ENCODE measurements around the gene OR4F6. TPM values are rescaled to one million over a fixed set of nuclear protein-coding genes. Genes with fewer than 3 reads are reported as not detected.

The OR4F6 gene
- total and polyA plus RNA-seq, 9 of the 15 experiments (the other 6 are each of a cell fraction or from before 2014, with no cell fraction given), result not detected

DNA sequence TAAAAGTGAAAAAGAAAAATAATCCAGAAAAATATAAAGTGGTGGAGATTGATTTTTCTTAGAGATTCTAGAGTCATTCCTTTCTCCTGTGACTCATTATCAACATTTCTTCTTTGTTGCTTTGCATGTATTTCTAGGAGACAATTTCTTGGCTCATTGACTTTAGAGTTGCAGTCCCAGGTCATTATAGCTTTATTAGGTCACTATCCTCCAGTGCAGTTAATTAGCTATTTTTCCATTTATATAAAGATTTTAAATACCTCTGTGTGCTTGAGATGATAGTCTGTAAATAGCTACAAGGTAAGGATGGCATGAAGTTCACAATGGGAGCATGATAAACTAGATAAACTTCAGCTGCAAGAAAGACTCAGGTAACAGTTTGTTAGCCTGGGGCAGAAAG lies 8.6 kb downstream of the OR4F6 start, which contains the start of gene OR4F15 (continued):
- no peak for TF ChIP-seq ZNF23 (CRISPR knock-in tag; IDR thresholded peaks at IDR 0.05)
- TF ChIP-seq, protein P1, sequence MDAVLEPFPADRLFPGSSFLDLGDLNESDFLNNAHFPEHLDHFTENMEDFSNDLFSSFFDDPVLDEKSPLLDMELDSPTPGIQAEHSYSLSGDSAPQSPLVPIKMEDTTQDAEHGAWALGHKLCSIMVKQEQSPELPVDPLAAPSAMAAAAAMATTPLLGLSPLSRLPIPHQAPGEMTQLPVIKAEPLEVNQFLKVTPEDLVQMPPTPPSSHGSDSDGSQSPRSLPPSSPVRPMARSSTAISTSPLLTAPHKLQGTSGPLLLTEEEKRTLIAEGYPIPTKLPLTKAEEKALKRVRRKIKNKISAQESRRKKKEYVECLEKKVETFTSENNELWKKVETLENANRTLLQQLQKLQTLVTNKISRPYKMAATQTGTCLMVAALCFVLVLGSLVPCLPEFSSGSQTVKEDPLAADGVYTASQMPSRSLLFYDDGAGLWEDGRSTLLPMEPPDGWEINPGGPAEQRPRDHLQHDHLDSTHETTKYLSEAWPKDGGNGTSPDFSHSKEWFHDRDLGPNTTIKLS (IDR thresholded peaks at IDR 0.05; ENCODE audit: borderline replicate concordance, low read depth), result no peak
- no peak for TF ChIP-seq ATF7 (IDR thresholded peaks at IDR 0.05)
- no peak for TF ChIP-seq CBX1 (IDR thresholded peaks at IDR 0.05; ENCODE audit: low read depth)
- TF ChIP-seq, protein P2, sequence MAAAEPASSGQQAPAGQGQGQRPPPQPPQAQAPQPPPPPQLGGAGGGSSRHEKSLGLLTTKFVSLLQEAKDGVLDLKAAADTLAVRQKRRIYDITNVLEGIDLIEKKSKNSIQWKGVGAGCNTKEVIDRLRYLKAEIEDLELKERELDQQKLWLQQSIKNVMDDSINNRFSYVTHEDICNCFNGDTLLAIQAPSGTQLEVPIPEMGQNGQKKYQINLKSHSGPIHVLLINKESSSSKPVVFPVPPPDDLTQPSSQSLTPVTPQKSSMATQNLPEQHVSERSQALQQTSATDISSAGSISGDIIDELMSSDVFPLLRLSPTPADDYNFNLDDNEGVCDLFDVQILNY (CRISPR knock-in tag; IDR thresholded peaks at IDR 0.05), result no peak
- no peak for TF ChIP-seq GATA2 (CRISPR knock-in tag; IDR thresholded peaks at IDR 0.05)
- no peak for TF ChIP-seq HDGF (IDR thresholded peaks at IDR 0.05)
- TF ChIP-seq KLF6 (CRISPR knock-in tag; IDR thresholded peaks at IDR 0.05; ENCODE audit: borderline replicate concordance), result no peak
- no peak for TF ChIP-seq ZKSCAN8 (CRISPR knock-in tag; IDR thresholded peaks at IDR 0.05)
- TF ChIP-seq FOXP1 (CRISPR knock-in tag; IDR thresholded peaks at IDR 0.05), result no peak
- TF ChIP-seq C11orf30 (IDR thresholded peaks at IDR 0.05; ENCODE audit: low read depth), result no peak
- TF ChIP-seq, protein P3, sequence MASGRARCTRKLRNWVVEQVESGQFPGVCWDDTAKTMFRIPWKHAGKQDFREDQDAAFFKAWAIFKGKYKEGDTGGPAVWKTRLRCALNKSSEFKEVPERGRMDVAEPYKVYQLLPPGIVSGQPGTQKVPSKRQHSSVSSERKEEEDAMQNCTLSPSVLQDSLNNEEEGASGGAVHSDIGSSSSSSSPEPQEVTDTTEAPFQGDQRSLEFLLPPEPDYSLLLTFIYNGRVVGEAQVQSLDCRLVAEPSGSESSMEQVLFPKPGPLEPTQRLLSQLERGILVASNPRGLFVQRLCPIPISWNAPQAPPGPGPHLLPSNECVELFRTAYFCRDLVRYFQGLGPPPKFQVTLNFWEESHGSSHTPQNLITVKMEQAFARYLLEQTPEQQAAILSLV (tag; IDR thresholded peaks at IDR 0.05), result no peak
